Measurements from ENCODE around the gene MBNL1. TPM values are rescaled to one million over a fixed set of nuclear protein-coding genes. Genes with fewer than 3 reads are reported as not detected.

MBNL1 gene
- polyA plus RNA-seq, 1 donor (not counting 4 experiments of a cell fraction or from before 2014, with no cell fraction given): 58.3 TPM

DNA sequence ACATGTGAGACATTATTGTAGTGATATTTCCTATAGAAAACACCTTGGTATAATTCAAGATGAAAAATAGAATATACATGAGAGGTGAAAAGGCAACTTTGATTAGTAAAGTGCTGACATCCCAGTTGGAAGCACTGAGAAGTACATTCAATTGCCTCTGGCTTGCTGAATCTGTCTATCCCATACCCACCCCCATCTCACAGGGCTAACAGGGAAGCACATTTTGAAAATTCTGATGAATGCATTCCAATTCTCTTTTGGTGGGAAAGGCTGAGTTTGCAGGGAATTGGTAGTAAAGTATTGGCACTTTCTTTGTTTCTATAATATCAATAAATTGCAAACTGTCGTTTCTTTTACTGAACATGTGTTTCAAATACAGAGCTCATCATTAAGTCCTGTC lies 122.9 kb downstream of the MBNL1 start:
- H3K27ac ChIP-seq (ENCODE audit: control insufficient read depth, insufficient read depth, low read length): no peak overlapping the region
- TF ChIP-seq, protein P1, sequence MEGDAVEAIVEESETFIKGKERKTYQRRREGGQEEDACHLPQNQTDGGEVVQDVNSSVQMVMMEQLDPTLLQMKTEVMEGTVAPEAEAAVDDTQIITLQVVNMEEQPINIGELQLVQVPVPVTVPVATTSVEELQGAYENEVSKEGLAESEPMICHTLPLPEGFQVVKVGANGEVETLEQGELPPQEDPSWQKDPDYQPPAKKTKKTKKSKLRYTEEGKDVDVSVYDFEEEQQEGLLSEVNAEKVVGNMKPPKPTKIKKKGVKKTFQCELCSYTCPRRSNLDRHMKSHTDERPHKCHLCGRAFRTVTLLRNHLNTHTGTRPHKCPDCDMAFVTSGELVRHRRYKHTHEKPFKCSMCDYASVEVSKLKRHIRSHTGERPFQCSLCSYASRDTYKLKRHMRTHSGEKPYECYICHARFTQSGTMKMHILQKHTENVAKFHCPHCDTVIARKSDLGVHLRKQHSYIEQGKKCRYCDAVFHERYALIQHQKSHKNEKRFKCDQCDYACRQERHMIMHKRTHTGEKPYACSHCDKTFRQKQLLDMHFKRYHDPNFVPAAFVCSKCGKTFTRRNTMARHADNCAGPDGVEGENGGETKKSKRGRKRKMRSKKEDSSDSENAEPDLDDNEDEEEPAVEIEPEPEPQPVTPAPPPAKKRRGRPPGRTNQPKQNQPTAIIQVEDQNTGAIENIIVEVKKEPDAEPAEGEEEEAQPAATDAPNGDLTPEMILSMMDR (optimal IDR thresholded peaks at IDR 0.05 in 1 of 3, IDR thresholded peaks at IDR 0.05 in 1 of 3, conservative IDR thresholded peaks at IDR 0.05 in 1 of 3; ENCODE audit: extremely low read depth in 1 of 3, insufficient read depth in 2 of 3, low read length in 3 of 3): no peak
- no peak for TF ChIP-seq EZH2 (IDR thresholded peaks at IDR 0.05; ENCODE audit: low read length)

DNA sequence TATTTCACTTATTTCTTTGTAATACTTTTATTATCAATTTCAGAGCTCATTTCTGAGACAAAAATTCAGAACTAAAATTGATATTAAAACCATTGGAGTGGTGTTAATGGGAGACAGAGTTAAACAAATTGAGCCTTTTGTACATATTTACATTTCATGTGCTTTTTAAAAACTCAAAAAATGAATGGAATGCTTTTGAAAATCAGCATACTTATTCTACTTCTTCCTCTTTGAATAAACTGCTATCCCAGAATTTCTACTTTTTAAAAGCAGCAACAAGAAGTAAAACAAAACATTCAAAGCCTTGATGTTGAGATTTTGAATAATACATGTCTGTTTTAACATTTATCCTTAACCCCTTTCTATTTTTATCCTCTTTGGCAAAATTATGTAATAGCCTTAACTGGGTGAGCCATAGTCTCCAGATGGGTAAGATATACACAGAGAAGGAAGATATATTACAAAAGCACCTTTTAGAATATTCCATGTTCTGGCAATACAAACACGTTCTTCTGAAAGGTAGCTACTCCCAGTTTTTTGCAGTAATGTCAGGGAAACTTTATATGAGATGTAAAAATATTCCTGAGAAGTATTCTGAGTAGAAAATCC lies 123.6 kb downstream of the MBNL1 start:
- Histone ChIP-seq H3K27me3 (ENCODE audit: control insufficient read depth, extremely low read depth, insufficient read depth, low read length) (no peaks in the 10 kb centered on the region), H4K20me1 (ENCODE audit: control insufficient read depth, extremely low read depth, insufficient read depth, low read length) (no peaks in the 10 kb centered on the region), H3K9me1 (ENCODE audit: control insufficient read depth, extremely low read depth, insufficient read depth, low read length) (peaks cover 3% of the 10 kb centered on the region), H2AFZ (ENCODE audit: control insufficient read depth, low read length) (no peak overlapping the region), H3K36me3 (ENCODE audit: control insufficient read depth in 2 of 2, extremely low read depth in 1 of 2, insufficient read depth in 2 of 2, low read length in 2 of 2) (peaks cover 5 to 12% of the 10 kb centered on the region in 2 experiments), H3K4me2 (ENCODE audit: control insufficient read depth, extremely low read depth, insufficient read depth, low read depth, low read length) (no peak overlapping the region), H3K9ac (ENCODE audit: control insufficient read depth, extremely low read depth, insufficient read depth, low read length) (no peak overlapping the region), H3K79me2 (ENCODE audit: control insufficient read depth, insufficient read depth, low read length) (peaks cover 64% of the 10 kb centered on the region), H3K4me3 (ENCODE audit: control insufficient read depth in 2 of 3, extremely low read depth in 1 of 3, insufficient read depth in 2 of 3, low read depth in 1 of 3, low read length in 3 of 3) (no peak overlapping the region), H3K27ac (ENCODE audit: control insufficient read depth, insufficient read depth, low read length) (no peak overlapping the region), H3K9me3 (ENCODE audit: control insufficient read depth, low read depth, low read length) (no peaks in the 10 kb centered on the region), H3K4me1 (ENCODE audit: control insufficient read depth, extremely low read depth, insufficient read depth, low read length) (peaks cover 17% of the 10 kb centered on the region)
- FAIRE-seq (no peak), DNase-seq (ENCODE audit: low read depth, low spot score) (no peak)
- dilution Hi-C loops (cut with MboI; ENCODE audit: extremely low pct_ligation_motif_present, low sequenced_read_pairs): no loop called here
- no peak for TF ChIP-seq EZH2 (IDR thresholded peaks at IDR 0.05; ENCODE audit: low read length)
- TF ChIP-seq, protein P1 (optimal IDR thresholded peaks at IDR 0.05 in 1 of 3, IDR thresholded peaks at IDR 0.05 in 1 of 3, conservative IDR thresholded peaks at IDR 0.05 in 1 of 3; ENCODE audit: extremely low read depth in 1 of 3, insufficient read depth in 2 of 3, low read length in 3 of 3): no peak

More for the DNA sequence above, 122.9 kb downstream of the MBNL1 start:
- Histone ChIP-seq H3K4me1 (ENCODE audit: control insufficient read depth, extremely low read depth, insufficient read depth, low read length) (peaks cover 17% of the 10 kb centered on the region), H3K27me3 (ENCODE audit: control insufficient read depth, extremely low read depth, insufficient read depth, low read length) (no peaks in the 10 kb centered on the region), H3K4me2 (ENCODE audit: control insufficient read depth, extremely low read depth, insufficient read depth, low read depth, low read length) (no peak overlapping the region), H3K79me2 (ENCODE audit: control insufficient read depth, insufficient read depth, low read length) (peaks cover 63% of the 10 kb centered on the region), H3K9me1 (ENCODE audit: control insufficient read depth, extremely low read depth, insufficient read depth, low read length) (peaks cover 3% of the 10 kb centered on the region), H3K4me3 (ENCODE audit: control insufficient read depth in 2 of 3, extremely low read depth in 1 of 3, insufficient read depth in 2 of 3, low read depth in 1 of 3, low read length in 3 of 3) (no peak overlapping the region), H2AFZ (ENCODE audit: control insufficient read depth, low read length) (no peak overlapping the region), H3K9ac (ENCODE audit: control insufficient read depth, extremely low read depth, insufficient read depth, low read length) (no peak overlapping the region), H3K9me3 (ENCODE audit: control insufficient read depth, low read depth, low read length) (no peaks in the 10 kb centered on the region), H4K20me1 (ENCODE audit: control insufficient read depth, extremely low read depth, insufficient read depth, low read length) (no peaks in the 10 kb centered on the region), H3K36me3 (ENCODE audit: control insufficient read depth in 2 of 2, extremely low read depth in 1 of 2, insufficient read depth in 2 of 2, low read length in 2 of 2) (peaks cover 5 to 12% of the 10 kb centered on the region in 2 experiments)
- dilution Hi-C loops (cut with MboI; ENCODE audit: extremely low pct_ligation_motif_present, low sequenced_read_pairs): no loop called here
- no peak for DNase-seq (ENCODE audit: low read depth, low spot score)
- FAIRE-seq: no peak
